Measurements from ENCODE around the gene PRPF31. TPM values are rescaled to one million over a fixed set of nuclear protein-coding genes. Genes with fewer than 3 reads are reported as not detected.

The PRPF31 gene
- total RNA-seq (10 to 100 TPM; 56.3 to 75.3 (median 69.8) TPM), total RNA-seq (52.1 to 152 (median 69.6) reads per million in 29 experiments)
- 47.3 TPM for total RNA-seq (2013)

GRCh38 chr19:54115109-54116063 is at the start of gene PRPF31, which contains the start of gene TFPT:
TSS of gene PRPF31 (plus strand) at chr19:54115754. CDS start at chr19:54118279, 2,525 bp downstream.
TSS of gene TFPT (minus strand) at chr19:54115657. CDS start at chr19:54115269, 388 bp downstream.
- Histone ChIP-seq H3K4me3 (ENCODE audit: control insufficient read depth in 1 of 2, extremely low read depth in 1 of 2, low read length in 1 of 2) (peak within 1 kb of the TSS; percentile 82 to 98), H3K4me1 (ENCODE audit: control insufficient read depth in 1 of 2, extremely low read depth in 1 of 2, insufficient read depth in 2 of 2, low read length in 2 of 2) (peaks cover 3 to 35% of the 10 kb centered on the region in 2 experiments), H3K36me3 (ENCODE audit: control insufficient read depth in 2 of 2, extremely low read depth in 1 of 2, insufficient read depth in 1 of 2, low read length in 1 of 2) (peaks cover 3 to 29% of the 10 kb centered on the region in 2 donors), H3K27ac (ENCODE audit: low read length) (peak within 1 kb of the TSS; percentile 78), H3K9me3 (no peaks in the 10 kb centered on the region), H3K27me3 (replicated peaks in 1 of 2; ENCODE audit: control insufficient read depth in 2 of 2, extremely low read depth in 1 of 2, insufficient read depth in 2 of 2, low read length in 1 of 2) (no peaks in the 10 kb centered on the region)
- under 1% methylated on average over 45 of the region's 60 CpGs for WGBS (ENCODE audit: insufficient coverage)
- no peaks in the 10 kb centered on the region for H3K9me3 Mint-ChIP-seq
- peaks cover 16% of the 10 kb centered on the region for H3K36me3 Mint-ChIP-seq
- ATAC-seq (replicated peaks in 1 of 4) (peak; percentile 89 to 91 (median 90)), DNase-seq (peak; percentile 92 to 99 (median 95))
- CTCF ChIA-PET, result interaction anchor here in 1 of 2 donors (1.8 to 2.9 kb wide), 2 partner anchors 13 to 21 kb away, joined by 8 to 14 read pairs; partner anchors contain the start of genes CNOT3 and NDUFA3
- POLR2A ChIA-PET, result interaction anchor here (0.5 to 1.4 kb wide), 5 partner anchors 21 to 85 kb away, joined by 3 to 6 read pairs (median 3); partner anchors contain the start of genes CNOT3 (in 1 of the 2), MBOAT7 (in 1 of the 2) and TSEN34 (in 1 of the 2)
- peak within 1 kb of the TSS; percentile 86 to 98 for H3K27ac Mint-ChIP-seq
- peak within 1 kb of the TSS; percentile 84 to 91 (median 89) for H3K4me3 Mint-ChIP-seq
- H3K4me1 Mint-ChIP-seq, result peaks cover 32 to 44% (median 40%) of the 10 kb centered on the region in 3 donors
- H3K27me3 Mint-ChIP-seq, result no peaks in the 10 kb centered on the region

GRCh38 chr19:54069470-54069869 is 46.1 kb upstream of the PRPF31 start:
- no peaks in the 10 kb centered on the region for H3K36me3 ChIP-seq (ENCODE audit: control insufficient read depth in 2 of 2, extremely low read depth in 1 of 2, insufficient read depth in 1 of 2, low read length in 1 of 2)
- DNase-seq (no peak), ATAC-seq (replicated peaks in 1 of 4) (no peak)
- peaks cover 0 to 13% of the 10 kb centered on the region in 2 experiments for H3K27me3 ChIP-seq (replicated peaks in 1 of 2; ENCODE audit: control insufficient read depth in 2 of 2, extremely low read depth in 1 of 2, insufficient read depth in 2 of 2, low read length in 1 of 2)
- H3K9me3 ChIP-seq, result no peaks in the 10 kb centered on the region
- H3K4me3 ChIP-seq (ENCODE audit: control insufficient read depth in 1 of 2, extremely low read depth in 1 of 2, low read length in 1 of 2), result no peak overlapping the region
- Mint-ChIP-seq H3K9me3 (peaks cover 0 to 5% (median 0%) of the 10 kb centered on the region in 3 donors), H3K36me3 (no peaks in the 10 kb centered on the region), H3K27ac (no peak overlapping the region), H3K4me1 (no peaks in the 10 kb centered on the region), H3K4me3 (no peak overlapping the region), H3K27me3 (peaks cover 6 to 7% of the 10 kb centered on the region in 2 donors)
- no peaks in the 10 kb centered on the region for H3K4me1 ChIP-seq (ENCODE audit: control insufficient read depth in 1 of 2, extremely low read depth in 1 of 2, insufficient read depth in 2 of 2, low read length in 2 of 2)
- 58% methylated on average over 4 of the region's 5 CpGs for WGBS (ENCODE audit: insufficient coverage)
- no peak overlapping the region for H3K27ac ChIP-seq (ENCODE audit: low read length)
- CTCF ChIA-PET, result no interaction called here
- POLR2A ChIA-PET, result interaction anchor here in 1 of 2 donors (0.6 kb wide), 1 partner anchor 25 kb away, joined by 4 read pairs; no protein-coding TSS in a partner anchor

GRCh38 chr19:54073829-54074228 is 41.7 kb upstream of the PRPF31 start:
- ChIA-PET CTCF (no interaction called here), POLR2A (no interaction called here)
- ATAC-seq (replicated peaks in 1 of 4) (no peak), DNase-seq (no peak)
- Histone ChIP-seq H3K4me1 (ENCODE audit: control insufficient read depth in 1 of 2, extremely low read depth in 1 of 2, insufficient read depth in 2 of 2, low read length in 2 of 2) (no peaks in the 10 kb centered on the region), H3K27ac (ENCODE audit: low read length) (no peak overlapping the region), H3K36me3 (ENCODE audit: control insufficient read depth in 2 of 2, extremely low read depth in 1 of 2, insufficient read depth in 1 of 2, low read length in 1 of 2) (no peaks in the 10 kb centered on the region), H3K9me3 (no peaks in the 10 kb centered on the region), H3K4me3 (ENCODE audit: control insufficient read depth in 1 of 2, extremely low read depth in 1 of 2, low read length in 1 of 2) (no peak overlapping the region), H3K27me3 (replicated peaks in 1 of 2; ENCODE audit: control insufficient read depth in 2 of 2, extremely low read depth in 1 of 2, insufficient read depth in 2 of 2, low read length in 1 of 2) (peaks cover 0 to 14% of the 10 kb centered on the region in 2 experiments)
- Mint-ChIP-seq H3K27me3 (peaks cover 0 to 5% of the 10 kb centered on the region in 2 donors), H3K9me3 (peaks cover 0 to 5% (median 0%) of the 10 kb centered on the region in 3 donors), H3K27ac (peak overlapping the region in 1 of 2 donors; percentile 16), H3K36me3 (no peaks in the 10 kb centered on the region), H3K4me3 (no peak overlapping the region), H3K4me1 (no peaks in the 10 kb centered on the region)
- 96% methylated on average over 7 of the region's 10 CpGs for WGBS (ENCODE audit: insufficient coverage)

GRCh38 chr19:54074851-54075250 is 40.7 kb upstream of the PRPF31 start:
- Mint-ChIP-seq H3K4me1 (no peaks in the 10 kb centered on the region), H3K4me3 (no peak overlapping the region), H3K27ac (no peak overlapping the region), H3K36me3 (no peaks in the 10 kb centered on the region), H3K9me3 (no peaks in the 10 kb centered on the region), H3K27me3 (peaks cover 0 to 5% of the 10 kb centered on the region in 2 donors)
- ATAC-seq (replicated peaks in 1 of 4) (no peak), DNase-seq (no peak)
- POLR2A ChIA-PET, result no interaction called here
- Histone ChIP-seq H3K27me3 (replicated peaks in 1 of 2; ENCODE audit: control insufficient read depth in 2 of 2, extremely low read depth in 1 of 2, insufficient read depth in 2 of 2, low read length in 1 of 2) (peaks cover 0 to 19% of the 10 kb centered on the region in 2 experiments), H3K4me3 (ENCODE audit: control insufficient read depth in 1 of 2, extremely low read depth in 1 of 2, low read length in 1 of 2) (no peak overlapping the region), H3K9me3 (no peaks in the 10 kb centered on the region), H3K4me1 (ENCODE audit: control insufficient read depth in 1 of 2, extremely low read depth in 1 of 2, insufficient read depth in 2 of 2, low read length in 2 of 2) (no peaks in the 10 kb centered on the region), H3K27ac (ENCODE audit: low read length) (no peak overlapping the region), H3K36me3 (ENCODE audit: control insufficient read depth in 2 of 2, extremely low read depth in 1 of 2, insufficient read depth in 1 of 2, low read length in 1 of 2) (no peaks in the 10 kb centered on the region)
- CTCF ChIA-PET, result no interaction called here
- WGBS (ENCODE audit: insufficient coverage), result 83% methylated on average over 5 of the region's 9 CpGs

- POLR2A ChIA-PET, result no interaction called here
- Mint-ChIP-seq H3K9me3 (peaks cover 0 to 2% (median 0%) of the 10 kb centered on the region in 3 donors), H3K27ac (no peak overlapping the region), H3K4me3 (no peak overlapping the region), H3K4me1 (no peaks in the 10 kb centered on the region), H3K36me3 (no peaks in the 10 kb centered on the region), H3K27me3 (peaks cover 0 to 5% of the 10 kb centered on the region in 2 donors)
- CTCF ChIA-PET, result interaction anchor here in 1 of 2 donors (0.7 kb wide), 1 partner anchor 150 kb away, joined by 8 read pairs; no protein-coding TSS in a partner anchor
- H3K4me1 ChIP-seq (ENCODE audit: control insufficient read depth in 1 of 2, extremely low read depth in 1 of 2, insufficient read depth in 2 of 2, low read length in 2 of 2), result no peaks in the 10 kb centered on the region
- H3K9me3 ChIP-seq, result peaks cover 2% of the 10 kb centered on the region
- DNase-seq, result no peak
- no CpG with 5 or more reads among the region's 5 CpGs for WGBS (ENCODE audit: insufficient coverage)
- ATAC-seq (replicated peaks in 1 of 4), result no peak
- peaks cover 0 to 18% of the 10 kb centered on the region in 2 experiments for H3K27me3 ChIP-seq (replicated peaks in 1 of 2; ENCODE audit: control insufficient read depth in 2 of 2, extremely low read depth in 1 of 2, insufficient read depth in 2 of 2, low read length in 1 of 2)
- H3K27ac ChIP-seq (ENCODE audit: low read length), result no peak overlapping the region
- H3K36me3 ChIP-seq (ENCODE audit: control insufficient read depth in 2 of 2, extremely low read depth in 1 of 2, insufficient read depth in 1 of 2, low read length in 1 of 2), result no peaks in the 10 kb centered on the region
- no peak overlapping the region for H3K4me3 ChIP-seq (ENCODE audit: control insufficient read depth in 1 of 2, extremely low read depth in 1 of 2, low read length in 1 of 2)
Measured at GRCh38 chr19:54077334-54077733, 38.2 kb upstream of the PRPF31 start.

- Histone ChIP-seq H3K27ac (ENCODE audit: low read length) (no peak within 1 kb of the TSS), H3K4me3 (ENCODE audit: control insufficient read depth in 1 of 2, extremely low read depth in 1 of 2, low read length in 1 of 2) (peak within 1 kb of the TSS in 1 of 2 donors; percentile 21), H3K4me1 (ENCODE audit: control insufficient read depth in 1 of 2, extremely low read depth in 1 of 2, insufficient read depth in 2 of 2, low read length in 2 of 2) (no peaks in the 10 kb centered on the region), H3K27me3 (replicated peaks in 1 of 2; ENCODE audit: control insufficient read depth in 2 of 2, extremely low read depth in 1 of 2, insufficient read depth in 2 of 2, low read length in 1 of 2) (peaks cover 0 to 18% of the 10 kb centered on the region in 2 experiments), H3K36me3 (ENCODE audit: control insufficient read depth in 2 of 2, extremely low read depth in 1 of 2, insufficient read depth in 1 of 2, low read length in 1 of 2) (no peaks in the 10 kb centered on the region), H3K9me3 (peaks cover 2% of the 10 kb centered on the region)
- no peak for ATAC-seq (replicated peaks in 1 of 4)
- POLR2A ChIA-PET, result no interaction called here
- Mint-ChIP-seq H3K27ac (no peak within 1 kb of the TSS), H3K4me1 (no peaks in the 10 kb centered on the region), H3K36me3 (no peaks in the 10 kb centered on the region), H3K27me3 (peaks cover 3 to 7% of the 10 kb centered on the region in 2 donors), H3K4me3 (no peak within 1 kb of the TSS), H3K9me3 (peaks cover 0 to 9% (median 6%) of the 10 kb centered on the region in 3 donors)
- no peak for DNase-seq
- WGBS (ENCODE audit: insufficient coverage), result 100% methylated on average over 1 of the region's 7 CpGs
- CTCF ChIA-PET, result no interaction called here
Measured at GRCh38 chr19:54081032-54081431, 34.5 kb upstream of the PRPF31 start, which contains the start of gene TARM1. TSS of gene TARM1 (minus strand) at chr19:54081365. CDS start at chr19:54081340, 25 bp downstream.

Data from T-cell (primary cell).